Keratinocyte (primary cell): ENCODE measurements around the gene MYH2.

Experiments used
- CTCF ChIP-seq, 3 experiments: IDR thresholded peaks in 1 of 3; conservative IDR thresholded peaks in 1 of 3; optimal IDR thresholded peaks in 1 of 3; 2 replicates in 2 of 3; 3 replicates in 1 of 3; pipeline versions ENCODE3 to v1.5.1; 2011; ENCODE audit warnings: low read length in 3 of 3, mild to moderate bottlenecking in 3 of 3, moderate library complexity in 2 of 3, control low read depth in 1 of 3, inconsistent platforms in 1 of 3; ENCODE audit not compliant: insufficient read depth in 2 of 3; ENCODE audit errors: extremely low read depth in 1 of 3
- EZH2 ChIP-seq: IDR thresholded peaks from one replicate; pipeline ENCODE4 v1.6.1; 2012; ENCODE audit warnings: inconsistent platforms, mild to moderate bottlenecking, low read length, moderate library complexity

GRCh38 chr17:10550014-10550413, 556 bp upstream of the MYH2 start:
- TF ChIP-seq CTCF (optimal IDR thresholded peaks at IDR 0.05 in 1 of 3, IDR thresholded peaks at IDR 0.05 in 1 of 3, conservative IDR thresholded peaks at IDR 0.05 in 1 of 3; ENCODE audit: extremely low read depth in 1 of 3, insufficient read depth in 2 of 3, low read length in 3 of 3) (no peak), EZH2 (no peak)
